GM18505 (cell line): ENCODE measurements around the gene ALG2.

ENCODE experiments used
- ATAC-seq: cut with Tn5 transposase; IDR thresholded peaks from one replicate; pipeline ENCODE4 v1.9.1; 2021; ENCODE audit not compliant: unreplicated experiment
- POLR2A ChIP-seq: IDR thresholded peaks from 4 replicates; pipeline ENCODE4 v1.6.1; 2011; ENCODE audit warnings: borderline replicate concordance; ENCODE audit not compliant: insufficient read depth, insufficient read length; ENCODE audit errors: extremely low read depth

The ALG2 gene

GRCh38 chr9:99167119-99167518, 54.6 kb downstream of the ALG2 start:
- TF ChIP-seq POLR2A: no peak
- no peak for ATAC-seq
